ENCODE results near the gene POLDIP2.
"Not testable (repeated sequence)": the region's sequence is repeated elsewhere in the genome, so short reads cannot be mapped to it uniquely, and the experiment has no call there.

Gene POLDIP2

GRCh38 chr17:28364665-28365363, 7.5 kb upstream of the POLDIP2 start, which contains the start of gene SEBOX:
Gene SEBOX (minus strand): TSS chr17:28365199. CDS start chr17:28365151, 48 bp downstream.
- no peak for DNase-seq

GRCh38 chr17:28363776-28364650, 6.7 kb upstream of the POLDIP2 start:
- no peak for DNase-seq

GRCh38 chr17:28363186-28363585, 5.9 kb upstream of the POLDIP2 start:
- no peak for DNase-seq

- no peak for DNase-seq
Observed at GRCh38 chr17:28357901-28358197, 522 bp upstream of the POLDIP2 start.

GRCh38 chr17:28350271-28350670, 7.1 kb downstream of the POLDIP2 start:
- DNase-seq: no peak

- DNase-seq: no peak
Observed at GRCh38 chr17:28348979-28349378, 8.3 kb downstream of the POLDIP2 start.

GRCh38 chr17:28347261-28347891, 10.0 kb downstream of the POLDIP2 start:
- no peak for DNase-seq

- DNase-seq: no peak
Observed at GRCh38 chr17:28346746-28347246, 10.5 kb downstream of the POLDIP2 start.

- no peak for DNase-seq
Observed at GRCh38 chr17:28346199-28346580, 11.1 kb downstream of the POLDIP2 start.

- no peak for DNase-seq
Observed at GRCh38 chr17:28345419-28346198, 11.7 kb downstream of the POLDIP2 start.

- no peak for DNase-seq
Observed at GRCh38 chr17:28344435-28344901, 12.9 kb downstream of the POLDIP2 start.

GRCh38 chr17:28344011-28344410, 13.3 kb downstream of the POLDIP2 start:
- no peak for DNase-seq

- no peak for DNase-seq
Observed at GRCh38 chr17:28343491-28343932, 13.8 kb downstream of the POLDIP2 start.

- no peak for DNase-seq
Observed at GRCh38 chr17:28342313-28342712, 15.0 kb downstream of the POLDIP2 start.

GRCh38 chr17:28341516-28341915, 15.8 kb downstream of the POLDIP2 start:
- DNase-seq: no peak

- no peak for DNase-seq
Observed at GRCh38 chr17:28340374-28340773, 17.0 kb downstream of the POLDIP2 start.

GRCh38 chr17:28339431-28339830, 17.9 kb downstream of the POLDIP2 start:
- no peak for DNase-seq

GRCh38 chr17:28338769-28339212, 18.5 kb downstream of the POLDIP2 start:
- not testable (repeated sequence) for DNase-seq

- no peak for DNase-seq
Observed at GRCh38 chr17:28338056-28338768, 19.1 kb downstream of the POLDIP2 start.

GRCh38 chr17:28335959-28336871, 21.1 kb downstream of the POLDIP2 start:
- peak; percentile 29 for DNase-seq

Data from stimulated activated naive CD4-positive, alpha-beta T cell treated with Interleukin-2 at 50 U/mL for 16 hours (primary cell).